ENCODE results near the gene PALD1. TPM values are rescaled to one million over a fixed set of nuclear protein-coding genes. Genes with fewer than 3 reads are reported as not detected.

PALD1 gene
- total RNA-seq, 2 donors from 2014 or later, result 17.3 to 19.7 TPM

DNA sequence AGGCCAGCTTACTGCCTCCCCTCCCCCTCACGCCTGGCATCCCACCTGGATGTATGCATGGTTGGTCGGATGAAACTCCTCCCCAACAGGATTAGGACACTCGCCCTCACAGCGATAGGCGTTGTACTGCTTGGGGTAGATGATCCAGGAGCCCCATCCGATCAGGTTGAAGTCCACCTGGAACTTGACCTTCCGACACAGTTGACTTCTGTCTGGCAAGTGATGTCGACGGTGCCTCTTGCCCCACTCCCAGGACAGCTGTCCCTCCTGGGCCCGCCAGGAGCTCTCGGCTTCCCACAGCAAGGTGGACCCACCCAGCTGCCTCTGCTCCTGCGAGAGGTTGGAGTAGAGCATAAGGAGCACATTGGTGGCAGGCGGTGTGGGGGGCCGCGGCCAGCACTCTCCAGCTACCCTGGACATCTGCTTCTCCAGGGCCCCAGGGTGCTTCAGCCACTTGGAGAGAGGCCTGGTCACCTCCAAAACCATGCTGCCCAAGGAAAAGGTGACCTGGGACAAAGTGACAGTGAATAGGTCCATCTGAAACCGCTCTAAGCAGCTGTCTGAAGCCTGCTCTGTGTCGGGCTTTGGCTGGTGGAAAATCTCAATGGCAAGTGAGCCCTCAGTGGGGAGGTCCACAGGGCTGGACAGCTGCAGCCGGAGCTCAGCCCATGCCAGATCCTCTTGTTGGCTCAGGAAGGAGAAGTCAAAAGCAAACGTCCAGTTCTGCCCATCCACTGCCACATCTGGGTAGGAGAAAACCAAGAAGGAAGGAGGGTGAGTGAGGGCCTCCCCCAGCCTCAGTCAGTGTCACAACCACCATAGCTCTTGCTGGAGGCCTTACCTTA, 43.1 kb upstream of the PALD1 start:
- Mint-ChIP-seq H3K4me1 (peaks cover 20% of the 10 kb centered on the region), H3K36me3 (ENCODE audit: low read depth) (peaks cover 53% of the 10 kb centered on the region), H3K27me3 (ENCODE audit: insufficient read depth) (peaks cover 4% of the 10 kb centered on the region), H3K27ac (no peak overlapping the region), H3K9me3 (no peaks in the 10 kb centered on the region), H3K4me3 (no peak overlapping the region)
- H3K4me3 ChIP-seq (ENCODE audit: low read length), result peak overlapping the region; percentile 37
- TF ChIP-seq, protein P1, sequence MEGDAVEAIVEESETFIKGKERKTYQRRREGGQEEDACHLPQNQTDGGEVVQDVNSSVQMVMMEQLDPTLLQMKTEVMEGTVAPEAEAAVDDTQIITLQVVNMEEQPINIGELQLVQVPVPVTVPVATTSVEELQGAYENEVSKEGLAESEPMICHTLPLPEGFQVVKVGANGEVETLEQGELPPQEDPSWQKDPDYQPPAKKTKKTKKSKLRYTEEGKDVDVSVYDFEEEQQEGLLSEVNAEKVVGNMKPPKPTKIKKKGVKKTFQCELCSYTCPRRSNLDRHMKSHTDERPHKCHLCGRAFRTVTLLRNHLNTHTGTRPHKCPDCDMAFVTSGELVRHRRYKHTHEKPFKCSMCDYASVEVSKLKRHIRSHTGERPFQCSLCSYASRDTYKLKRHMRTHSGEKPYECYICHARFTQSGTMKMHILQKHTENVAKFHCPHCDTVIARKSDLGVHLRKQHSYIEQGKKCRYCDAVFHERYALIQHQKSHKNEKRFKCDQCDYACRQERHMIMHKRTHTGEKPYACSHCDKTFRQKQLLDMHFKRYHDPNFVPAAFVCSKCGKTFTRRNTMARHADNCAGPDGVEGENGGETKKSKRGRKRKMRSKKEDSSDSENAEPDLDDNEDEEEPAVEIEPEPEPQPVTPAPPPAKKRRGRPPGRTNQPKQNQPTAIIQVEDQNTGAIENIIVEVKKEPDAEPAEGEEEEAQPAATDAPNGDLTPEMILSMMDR (conservative IDR thresholded peaks at IDR 0.05), result no peak
- no peaks in the 10 kb centered on the region for H3K27me3 ChIP-seq (ENCODE audit: control insufficient read depth, insufficient read depth, low read length, poor library complexity, severe bottlenecking)
- peaks cover 12% of the 10 kb centered on the region for H3K4me1 ChIP-seq (ENCODE audit: control insufficient read depth, insufficient read depth, low read length)
- DNase-seq, result peak; percentile 50
- no peaks in the 10 kb centered on the region for H3K9me3 ChIP-seq (ENCODE audit: control insufficient read depth, low read length)
- 94 to 97% methylated on average over 7 to 19 of the region's 19 CpGs for WGBS, 2 experiments (ENCODE audit: insufficient coverage in 1 of 2, insufficient read length in 1 of 2)
- peaks cover 90% of the 10 kb centered on the region for H3K36me3 ChIP-seq (ENCODE audit: control insufficient read depth, insufficient read depth, low read length)
- H3K27ac ChIP-seq (ENCODE audit: low read depth, low read length), result no peak overlapping the region
- peak overlapping the region; percentile 21 for H3K9ac ChIP-seq (ENCODE audit: extremely low read depth, low read length, poor library complexity, severe bottlenecking)

DNA sequence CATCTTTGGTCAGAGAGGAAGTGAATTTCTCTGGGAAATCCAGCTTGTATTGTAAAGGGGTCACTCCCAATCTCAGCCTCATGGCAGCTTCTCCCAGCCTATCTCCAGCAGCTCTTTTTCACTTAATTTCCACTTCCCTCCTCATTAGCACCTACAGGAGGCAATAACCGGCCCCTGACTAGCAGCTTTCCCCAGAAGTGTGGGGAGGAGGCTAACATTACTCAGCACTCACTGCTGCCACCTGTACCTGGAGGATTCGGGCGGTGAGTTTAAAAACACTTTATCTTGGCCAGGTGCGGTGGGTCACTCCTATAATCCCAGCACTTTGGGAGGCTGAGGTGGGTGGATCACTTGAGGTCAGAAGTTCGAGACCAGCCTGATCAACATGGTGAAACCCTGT, 40.8 kb upstream of the PALD1 start:
- H3K27ac Mint-ChIP-seq, result no peak overlapping the region
- Histone ChIP-seq H3K27ac (ENCODE audit: low read depth, low read length) (no peak overlapping the region), H3K36me3 (ENCODE audit: control insufficient read depth, insufficient read depth, low read length) (peaks cover 67% of the 10 kb centered on the region), H3K9me3 (ENCODE audit: control insufficient read depth, low read length) (no peaks in the 10 kb centered on the region), H3K4me3 (ENCODE audit: low read length) (peak overlapping the region; percentile 99), H3K27me3 (ENCODE audit: control insufficient read depth, insufficient read depth, low read length, poor library complexity, severe bottlenecking) (no peaks in the 10 kb centered on the region), H3K9ac (ENCODE audit: extremely low read depth, low read length, poor library complexity, severe bottlenecking) (no peak overlapping the region), H3K4me1 (ENCODE audit: control insufficient read depth, insufficient read depth, low read length) (peaks cover 9% of the 10 kb centered on the region)
- peaks cover 28% of the 10 kb centered on the region for H3K4me1 Mint-ChIP-seq
- 8 to 26% methylated on average over 2 to 5 of the region's 5 CpGs for WGBS, 2 experiments (ENCODE audit: insufficient coverage in 1 of 2, insufficient read length in 1 of 2)
- H3K9me3 Mint-ChIP-seq, result no peaks in the 10 kb centered on the region
- peaks cover 10% of the 10 kb centered on the region for H3K27me3 Mint-ChIP-seq (ENCODE audit: insufficient read depth)
- no peak overlapping the region for H3K4me3 Mint-ChIP-seq
- TF ChIP-seq, protein P1 (conservative IDR thresholded peaks at IDR 0.05), result peak; percentile 63
- H3K36me3 Mint-ChIP-seq (ENCODE audit: low read depth), result peaks cover 35% of the 10 kb centered on the region
- DNase-seq, result peak; percentile 93

DNA sequence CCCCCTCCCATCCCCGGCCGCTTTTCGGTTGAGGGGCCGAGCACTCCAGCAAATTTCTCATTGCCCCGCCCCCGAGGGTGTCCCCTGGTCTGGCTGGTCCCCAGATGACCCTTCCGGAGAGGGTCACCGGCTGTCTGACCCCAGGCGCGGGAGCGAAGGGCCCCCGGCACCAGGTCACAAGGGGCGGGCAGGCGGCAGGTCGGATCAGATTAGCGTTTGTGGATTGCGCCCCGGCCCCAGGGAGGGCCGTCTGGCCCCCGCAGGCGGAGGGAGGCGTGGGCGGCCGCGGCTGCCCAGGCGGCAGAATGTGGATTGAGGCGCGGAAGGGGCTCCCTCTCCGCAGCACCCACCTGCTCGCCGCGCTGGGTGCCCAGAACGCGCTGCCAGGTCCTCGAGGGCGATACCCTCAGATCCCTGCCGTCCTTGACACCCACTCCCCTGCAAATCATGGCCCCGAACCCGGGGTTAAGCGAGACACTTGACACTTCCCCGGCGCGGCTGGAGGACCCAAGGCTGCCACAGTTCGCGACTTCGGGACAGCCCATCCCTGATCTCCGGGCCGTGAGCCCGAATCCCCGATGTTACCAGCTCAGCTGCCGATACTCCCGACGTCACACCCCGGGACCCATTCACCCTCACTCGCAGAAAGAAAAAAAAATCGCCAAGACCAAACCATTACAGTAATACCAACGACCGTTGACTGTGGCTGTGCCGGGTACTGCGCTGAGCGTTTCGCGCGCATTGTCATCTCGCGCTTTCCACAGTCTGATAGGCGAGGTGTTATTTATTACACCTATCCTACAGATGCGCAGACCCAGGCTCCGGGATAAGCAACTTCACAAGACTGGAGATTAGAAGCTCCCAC, 38.0 kb upstream of the PALD1 start:
- Mint-ChIP-seq H3K9me3 (no peaks in the 10 kb centered on the region), H3K4me1 (peaks cover 39% of the 10 kb centered on the region), H3K4me3 (peak overlapping the region; percentile 85), H3K27ac (peak overlapping the region; percentile 96), H3K36me3 (ENCODE audit: low read depth) (peaks cover 10% of the 10 kb centered on the region), H3K27me3 (ENCODE audit: insufficient read depth) (peaks cover 10% of the 10 kb centered on the region)
- Histone ChIP-seq H3K4me1 (ENCODE audit: control insufficient read depth, insufficient read depth, low read length) (peaks cover 14% of the 10 kb centered on the region), H3K36me3 (ENCODE audit: control insufficient read depth, insufficient read depth, low read length) (peaks cover 39% of the 10 kb centered on the region), H3K4me3 (ENCODE audit: low read length) (peak overlapping the region; percentile 99), H3K9ac (ENCODE audit: extremely low read depth, low read length, poor library complexity, severe bottlenecking) (peak overlapping the region; percentile 100), H3K27ac (ENCODE audit: low read depth, low read length) (peak overlapping the region; percentile 69), H3K9me3 (ENCODE audit: control insufficient read depth, low read length) (no peaks in the 10 kb centered on the region), H3K27me3 (ENCODE audit: control insufficient read depth, insufficient read depth, low read length, poor library complexity, severe bottlenecking) (no peaks in the 10 kb centered on the region)
- 2% methylated on average over 34 to 69 of the region's 69 CpGs for WGBS, 2 experiments (ENCODE audit: insufficient coverage in 1 of 2, insufficient read length in 1 of 2)
- TF ChIP-seq, protein P1 (conservative IDR thresholded peaks at IDR 0.05), result no peak
- peak; percentile 92 for DNase-seq
